H9 (cell line): Measurements from ENCODE around the gene MPHOSPH6. TPM values are rescaled to one million over a fixed set of nuclear protein-coding genes. Genes with fewer than 3 reads are reported as not detected.

Experiments used
- DNase-seq: peaks from one replicate; pipeline ENCODE4 v3.0.0-alpha.2; 2017
- H2AFZ ChIP-seq: one replicate; pipeline ENCODE4 v1.6.1; 2013; ENCODE audit warnings: mild to moderate bottlenecking, low read length, control low read depth, moderate library complexity
- H2AK5ac ChIP-seq: 2 replicates; pipeline ENCODE4 v1.6.1; 2013; ENCODE audit warnings: low read length, control low read depth, mixed read lengths; ENCODE audit not compliant: insufficient read length
- H2BK120ac ChIP-seq: one replicate; pipeline ENCODE4 v1.6.1; 2013; ENCODE audit warnings: low read depth, mild to moderate bottlenecking, low read length, control low read depth, inconsistent platforms; ENCODE audit not compliant: poor library complexity, severe bottlenecking
- H2BK12ac ChIP-seq: 2 replicates; pipeline ENCODE4 v1.6.1; 2013; ENCODE audit warnings: low read length, control low read depth, mixed read lengths, low read depth; ENCODE audit not compliant: insufficient read length
- H2BK15ac ChIP-seq: 2 replicates; pipeline ENCODE4 v1.6.1; 2013; ENCODE audit warnings: low read depth, low read length, control low read depth
- H2BK20ac ChIP-seq: one replicate; pipeline ENCODE4 v1.6.1; 2013; ENCODE audit warnings: low read depth, mild to moderate bottlenecking, low read length, control low read depth, inconsistent platforms; ENCODE audit not compliant: poor library complexity, severe bottlenecking
- H2BK5ac ChIP-seq: 2 replicates; pipeline ENCODE4 v1.6.1; 2013; ENCODE audit warnings: low read length, control low read depth, mixed read lengths; ENCODE audit not compliant: insufficient read length
- H3K14ac ChIP-seq: 2 replicates; pipeline ENCODE4 v1.6.1; 2013; ENCODE audit warnings: low read length, control low read depth; ENCODE audit not compliant: insufficient read depth
- H3K18ac ChIP-seq: 2 replicates; pipeline ENCODE4 v1.6.1; 2013; ENCODE audit warnings: low read depth, mild to moderate bottlenecking, mixed read lengths, low read length, control low read depth; ENCODE audit not compliant: insufficient read length
- H3K23ac ChIP-seq: 2 replicates; pipeline ENCODE4 v1.6.1; 2013; ENCODE audit warnings: low read length, control low read depth, mixed read lengths, low read depth; ENCODE audit not compliant: insufficient read length
- H3K23me2 ChIP-seq: 2 replicates; pipeline ENCODE4 v1.6.1; 2013; ENCODE audit warnings: low read depth, mild to moderate bottlenecking, mixed read lengths, low read length, control low read depth; ENCODE audit not compliant: insufficient read length, poor library complexity, severe bottlenecking
- H3K27ac ChIP-seq: 2 replicates; pipeline ENCODE4 v1.5.1; 2013; ENCODE audit warnings: low read length, control low read depth, mixed read lengths, low read depth; ENCODE audit not compliant: insufficient read length
- H3K27me3 ChIP-seq: 2 replicates; pipeline ENCODE4 v1.6.1; 2013; ENCODE audit warnings: low read length, control low read depth, inconsistent platforms; ENCODE audit not compliant: insufficient read depth
- H3K4ac ChIP-seq: 2 replicates; pipeline ENCODE4 v1.6.1; 2013; ENCODE audit warnings: low read depth, mild to moderate bottlenecking, control low read depth, inconsistent platforms, low read length, moderate library complexity
- H3K4me1 ChIP-seq: 2 replicates; pipeline ENCODE4 v1.6.1; 2013; ENCODE audit warnings: low read length, control low read depth, inconsistent platforms; ENCODE audit not compliant: insufficient read depth
- H3K4me2 ChIP-seq: 2 replicates; pipeline ENCODE4 v1.6.1; 2013; ENCODE audit warnings: low read length, control low read depth, mixed read lengths; ENCODE audit not compliant: insufficient read length, insufficient read depth
- H3K56ac ChIP-seq: 2 replicates; pipeline ENCODE4 v1.6.1; 2013; ENCODE audit warnings: low read depth, mild to moderate bottlenecking, mixed read lengths, low read length, control low read depth; ENCODE audit not compliant: insufficient read length
- H3K79me1 ChIP-seq: 2 replicates; pipeline ENCODE4 v1.6.1; 2013; ENCODE audit warnings: low read depth, mild to moderate bottlenecking, moderate library complexity, low read length, control low read depth, inconsistent platforms; ENCODE audit not compliant: insufficient read depth, poor library complexity, severe bottlenecking
- H3K79me2 ChIP-seq: 2 replicates; pipeline ENCODE4 v1.6.1; 2013; ENCODE audit warnings: low read length, control low read depth, inconsistent platforms; ENCODE audit not compliant: insufficient read depth
- H3K9ac ChIP-seq: 2 replicates; pipeline ENCODE4 v1.6.1; 2013; ENCODE audit warnings: low read length, control low read depth, mixed read lengths; ENCODE audit not compliant: insufficient read length; ENCODE audit errors: extremely low read depth
- H3K9me3 ChIP-seq: one replicate; pipeline ENCODE4 v1.6.1; 2013; ENCODE audit warnings: low read depth, low read length, inconsistent platforms; ENCODE audit not compliant: control insufficient read depth
- H3T11ph ChIP-seq: one replicate; pipeline ENCODE4 v1.6.1; 2013; ENCODE audit warnings: mild to moderate bottlenecking, low read length, control low read depth, inconsistent platforms
- H4K20me1 ChIP-seq: one replicate; pipeline ENCODE4 v1.6.1; 2013; ENCODE audit not compliant: control insufficient read depth, insufficient read length, insufficient read depth
- H4K5ac ChIP-seq: 2 replicates; pipeline ENCODE4 v1.6.1; 2013; ENCODE audit warnings: low read depth, mild to moderate bottlenecking, mixed read lengths, low read length, control low read depth; ENCODE audit not compliant: insufficient read length
- H4K8ac ChIP-seq: replicated peaks from 2 replicates; pipeline ENCODE4 v1.6.1; 2013; ENCODE audit warnings: low read length, control low read depth, mixed read lengths, low read depth; ENCODE audit not compliant: insufficient read length
- H4K91ac ChIP-seq: 2 replicates; pipeline ENCODE4 v1.6.1; 2013; ENCODE audit warnings: low read depth, mild to moderate bottlenecking, moderate library complexity, mixed read lengths, low read length, control low read depth; ENCODE audit not compliant: insufficient read length
- H3K27ac Mint-ChIP-seq, 3 experiments: 2 replicates in 2 of 3; 3 replicates in 1 of 3; pipeline ENCODE4 v1.8.0; 2020 to 2021; ENCODE audit warnings: mixed read lengths in 3 of 3, mild to moderate bottlenecking in 1 of 3, moderate library complexity in 1 of 3
- H3K27me3 Mint-ChIP-seq: 2 replicates; pipeline ENCODE4 v1.8.0; 2021; ENCODE audit warnings: low read depth, mild to moderate bottlenecking, moderate library complexity, mixed read lengths
- H3K36me3 Mint-ChIP-seq, 3 experiments: 2 replicates in 2 of 3; 3 replicates in 1 of 3; pipeline ENCODE4 v1.8.0; 2020 to 2021; ENCODE audit warnings: low read depth in 3 of 3, mixed read lengths in 3 of 3; ENCODE audit not compliant: insufficient read depth in 1 of 3
- H3K4me1 Mint-ChIP-seq, 2 experiments: 2 replicates each; pipeline ENCODE4 v1.8.0; 2020; ENCODE audit warnings: mixed read lengths in 2 of 2
- H3K4me3 Mint-ChIP-seq, 2 experiments: 2 replicates in 1 of 2; 3 replicates in 1 of 2; pipeline ENCODE4 v1.8.0; 2020 to 2021; ENCODE audit warnings: mild to moderate bottlenecking in 2 of 2, mixed read lengths in 2 of 2, moderate library complexity in 1 of 2
- H3K9me3 Mint-ChIP-seq, 2 experiments: 2 replicates in 1 of 2; 3 replicates in 1 of 2; pipeline ENCODE4 v1.8.0; 2020; ENCODE audit warnings: mild to moderate bottlenecking in 2 of 2, mixed read lengths in 2 of 2, moderate library complexity in 1 of 2
- CTCF ChIP-seq: fragments of 200-600 bp; sonication (generic); conservative IDR thresholded peaks from 3 replicates; pipeline ENCODE4 v1.8.0; 2021; ENCODE audit warnings: antibody characterized with exemption, mild to moderate bottlenecking
- WGBS: extraction: QIAGEN DNeasy Blood & Tissue Kit; methylation state at CpG from one replicate; pipeline ENCODE4 v1.1.7; 2013; ENCODE audit warnings: missing lambda C conversion rate, low lambda C conversion rate, mixed read lengths; ENCODE audit not compliant: insufficient read length; ENCODE audit errors: extremely low coverage; 5-methylcytosine and 5-hydroxymethylcytosine counted together
- total RNA-seq: library from RNA; stranded (reverse); gene quantifications from 2 replicates; pipeline ENCODE4 v1.2.1, GENCODE V29; 2021

The MPHOSPH6 gene
- total RNA-seq, 1 experiment from 2014 or later = 38.3 TPM

GRCh38 chr16:82157836-82158235, 12.2 kb downstream of the MPHOSPH6 start:
- Mint-ChIP-seq H3K4me1 (peaks cover 4 to 7% of the 10 kb centered on the region in 2 experiments; a peak in 2 of 4 replicates), H3K4me3 (no peak overlapping the region), H3K9me3 (peaks cover 0 to 4% of the 10 kb centered on the region in 2 experiments; a peak in 1 of 5 replicates), H3K27ac (no peak overlapping the region), H3K36me3 (peaks cover 42 to 59% (median 53%) of the 10 kb centered on the region in 3 experiments), H3K27me3 (no peaks in the 10 kb centered on the region)
- Histone ChIP-seq H2BK15ac (no peak overlapping the region), H3K9ac (no peak overlapping the region), H3K27me3 (no peaks in the 10 kb centered on the region), H3K9me3 (no peaks in the 10 kb centered on the region), H2AFZ (no peak overlapping the region), H2BK20ac (no peak overlapping the region), H4K91ac (no peak overlapping the region), H2BK120ac (no peak overlapping the region), H3K23ac (no peak overlapping the region), H3K4me1 (no peaks in the 10 kb centered on the region), H2BK12ac (no peak overlapping the region), H4K8ac (no peak overlapping the region), H3T11ph (no peak overlapping the region), H3K4ac (no peak overlapping the region), H3K79me2 (peaks cover 1% of the 10 kb centered on the region; the same call in 1 of the 2 replicates), H3K4me2 (no peak overlapping the region), H2BK5ac (no peak overlapping the region), H3K14ac (no peak overlapping the region), H3K56ac (no peak overlapping the region), H3K79me1 (no peaks in the 10 kb centered on the region), H2AK5ac (no peak overlapping the region), H3K18ac (no peak overlapping the region), H4K20me1 (no peaks in the 10 kb centered on the region), H3K27ac (no peak overlapping the region), H3K23me2 (no peaks in the 10 kb centered on the region), H4K5ac (no peak overlapping the region)
- no CpG with 5 or more reads among the region's 5 CpGs for WGBS
- DNase-seq = no peak
- TF ChIP-seq CTCF = no peak
